ENCODE results near the gene ZNF69.
"Not testable (repeated sequence)": the region's sequence is repeated elsewhere in the genome, so short reads cannot be mapped to it uniquely, and the experiment has no call there.

ZNF69 gene

DNA sequence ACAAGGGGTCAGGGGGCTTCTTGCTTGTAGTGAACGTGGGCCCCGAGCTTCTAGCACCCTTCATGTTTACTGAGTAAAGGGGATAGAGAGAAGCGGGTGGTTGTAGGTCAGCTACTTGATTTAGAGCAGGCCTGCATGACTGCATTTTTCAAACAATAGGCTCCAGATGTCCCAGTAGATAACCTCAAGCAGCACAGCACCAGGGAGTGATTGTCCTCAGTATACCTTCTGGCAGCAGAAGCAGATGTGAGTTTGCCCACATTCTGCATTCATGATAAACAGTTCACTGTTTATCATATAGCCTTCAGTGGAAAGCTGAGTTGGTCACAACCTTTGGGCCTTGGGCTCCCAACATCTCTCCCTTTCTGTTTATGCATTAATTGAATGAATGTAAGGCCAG lies 34.2 kb upstream of the ZNF69 start:
- Histone ChIP-seq H2AFZ (no peak overlapping the region), H3K4me1 (peaks cover 7% of the 10 kb centered on the region), H3K4me2 (ENCODE audit: low read length) (no peak overlapping the region), H3K27me3 (ENCODE audit: control insufficient read depth, insufficient read depth, low read length) (no peaks in the 10 kb centered on the region), H3K27ac (no peak overlapping the region), H3K9me3 (ENCODE audit: control insufficient read depth, low read length) (no peaks in the 10 kb centered on the region), H3K36me3 (ENCODE audit: control insufficient read depth, insufficient read depth, low read length) (no peaks in the 10 kb centered on the region), H3K9ac (no peak overlapping the region), H3K4me3 (ENCODE audit: low read depth, low read length) (no peak overlapping the region), H3K79me2 (peaks cover 60% of the 10 kb centered on the region)
- TF ChIP-seq, protein P1, sequence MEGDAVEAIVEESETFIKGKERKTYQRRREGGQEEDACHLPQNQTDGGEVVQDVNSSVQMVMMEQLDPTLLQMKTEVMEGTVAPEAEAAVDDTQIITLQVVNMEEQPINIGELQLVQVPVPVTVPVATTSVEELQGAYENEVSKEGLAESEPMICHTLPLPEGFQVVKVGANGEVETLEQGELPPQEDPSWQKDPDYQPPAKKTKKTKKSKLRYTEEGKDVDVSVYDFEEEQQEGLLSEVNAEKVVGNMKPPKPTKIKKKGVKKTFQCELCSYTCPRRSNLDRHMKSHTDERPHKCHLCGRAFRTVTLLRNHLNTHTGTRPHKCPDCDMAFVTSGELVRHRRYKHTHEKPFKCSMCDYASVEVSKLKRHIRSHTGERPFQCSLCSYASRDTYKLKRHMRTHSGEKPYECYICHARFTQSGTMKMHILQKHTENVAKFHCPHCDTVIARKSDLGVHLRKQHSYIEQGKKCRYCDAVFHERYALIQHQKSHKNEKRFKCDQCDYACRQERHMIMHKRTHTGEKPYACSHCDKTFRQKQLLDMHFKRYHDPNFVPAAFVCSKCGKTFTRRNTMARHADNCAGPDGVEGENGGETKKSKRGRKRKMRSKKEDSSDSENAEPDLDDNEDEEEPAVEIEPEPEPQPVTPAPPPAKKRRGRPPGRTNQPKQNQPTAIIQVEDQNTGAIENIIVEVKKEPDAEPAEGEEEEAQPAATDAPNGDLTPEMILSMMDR (IDR thresholded peaks at IDR 0.05) = no peak

DNA sequence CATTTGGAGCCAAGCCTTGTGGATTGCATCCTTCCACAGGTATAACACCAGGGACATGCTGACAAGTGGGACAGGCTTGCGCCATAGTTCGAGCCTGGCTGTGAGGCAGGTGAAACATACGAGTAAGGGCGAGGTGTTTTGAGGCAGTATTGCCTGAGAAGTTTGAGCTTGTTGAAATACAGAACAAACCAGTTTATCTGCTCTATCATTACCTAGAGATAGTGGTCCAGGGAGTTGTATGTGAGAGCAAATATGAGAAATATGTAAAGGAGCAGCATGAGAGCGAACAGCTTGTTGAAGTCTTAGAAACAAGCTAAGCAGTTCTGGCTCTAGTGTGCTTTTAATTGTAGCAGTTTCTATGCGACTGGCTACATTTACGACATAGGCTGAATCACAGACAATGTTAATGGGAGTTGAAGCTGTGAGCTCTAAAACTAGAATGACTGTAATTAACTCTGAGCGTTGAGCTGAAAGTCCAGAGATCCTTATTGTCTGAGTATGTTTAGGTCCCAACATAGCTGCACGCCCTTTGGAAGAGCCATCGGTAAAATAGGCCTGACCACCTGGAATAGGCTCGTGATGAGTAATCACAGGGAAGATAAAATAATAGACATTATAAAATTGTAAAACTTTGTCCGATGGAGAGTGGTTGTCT lies 30.9 kb upstream of the ZNF69 start:
- peaks cover 13% of the 10 kb centered on the region for H3K4me1 ChIP-seq
- no peak overlapping the region for H3K9ac ChIP-seq
- TF ChIP-seq, protein P1 (IDR thresholded peaks at IDR 0.05) = no peak
- H3K27me3 ChIP-seq (ENCODE audit: control insufficient read depth, insufficient read depth, low read length) = no peaks in the 10 kb centered on the region
- H2AFZ ChIP-seq = no peak overlapping the region
- no peak overlapping the region for H3K27ac ChIP-seq
- H3K36me3 ChIP-seq (ENCODE audit: control insufficient read depth, insufficient read depth, low read length) = no peaks in the 10 kb centered on the region
- no peak overlapping the region for H3K4me3 ChIP-seq (ENCODE audit: low read depth, low read length)
- H3K9me3 ChIP-seq (ENCODE audit: control insufficient read depth, low read length) = no peaks in the 10 kb centered on the region
- peaks cover 88% of the 10 kb centered on the region for H3K79me2 ChIP-seq
- no peak overlapping the region for H3K4me2 ChIP-seq (ENCODE audit: low read length)

DNA sequence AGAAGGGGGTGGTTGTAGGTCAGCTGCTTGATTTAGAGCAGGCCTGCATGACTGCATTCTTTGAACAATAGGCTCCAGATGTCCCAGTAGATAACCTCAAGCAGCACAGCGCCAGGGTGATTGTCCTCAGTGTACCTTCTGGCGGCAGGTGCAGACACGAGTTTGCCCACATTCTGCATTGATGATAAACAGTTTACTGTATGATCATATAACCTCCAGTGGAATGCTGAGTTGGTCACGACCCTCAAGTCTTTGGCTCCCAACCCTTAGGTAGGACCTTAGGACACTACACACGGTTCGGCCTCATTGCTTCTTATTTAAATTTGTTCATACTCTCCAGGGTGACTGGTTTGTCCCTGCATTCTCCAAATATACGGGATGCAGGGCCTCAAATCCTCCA lies 26.9 kb upstream of the ZNF69 start:
- peaks cover 57% of the 10 kb centered on the region for H3K79me2 ChIP-seq
- H3K9me3 ChIP-seq (ENCODE audit: control insufficient read depth, low read length) = no peaks in the 10 kb centered on the region
- H3K4me1 ChIP-seq = peaks cover 13% of the 10 kb centered on the region
- H3K4me2 ChIP-seq (ENCODE audit: low read length) = no peak overlapping the region
- TF ChIP-seq, protein P1 (IDR thresholded peaks at IDR 0.05) = no peak
- no peaks in the 10 kb centered on the region for H3K36me3 ChIP-seq (ENCODE audit: control insufficient read depth, insufficient read depth, low read length)
- H2AFZ ChIP-seq = no peak overlapping the region
- H3K27me3 ChIP-seq (ENCODE audit: control insufficient read depth, insufficient read depth, low read length) = no peaks in the 10 kb centered on the region
- H3K9ac ChIP-seq = no peak overlapping the region
- no peak overlapping the region for H3K4me3 ChIP-seq (ENCODE audit: low read depth, low read length)
- no peak overlapping the region for H3K27ac ChIP-seq

DNA sequence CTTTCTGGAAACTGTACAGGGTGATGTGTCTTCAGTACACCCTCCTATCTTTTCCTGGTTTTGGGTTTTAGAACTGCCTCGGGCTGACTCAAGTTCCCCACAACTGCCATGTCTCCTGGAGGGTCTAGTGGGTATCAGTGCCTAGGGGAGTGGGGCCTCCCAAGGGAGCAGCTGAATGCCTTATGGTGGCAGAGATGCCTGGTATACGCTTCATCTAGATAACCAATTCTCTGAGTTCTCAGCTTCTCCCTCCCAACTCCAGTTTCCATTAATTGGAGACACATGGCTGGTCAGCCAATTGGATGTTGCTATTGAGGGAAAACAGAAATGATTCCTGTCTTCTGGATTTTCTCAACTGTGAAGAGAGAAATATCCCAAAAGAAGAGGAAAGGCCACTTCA lies 26.3 kb upstream of the ZNF69 start:
- Histone ChIP-seq H3K79me2 (peaks cover 51% of the 10 kb centered on the region), H3K4me1 (peaks cover 13% of the 10 kb centered on the region), H3K9me3 (ENCODE audit: control insufficient read depth, low read length) (no peaks in the 10 kb centered on the region), H3K9ac (no peak overlapping the region), H3K4me2 (ENCODE audit: low read length) (no peak overlapping the region), H2AFZ (no peak overlapping the region), H3K27ac (no peak overlapping the region), H3K36me3 (ENCODE audit: control insufficient read depth, insufficient read depth, low read length) (no peaks in the 10 kb centered on the region), H3K27me3 (ENCODE audit: control insufficient read depth, insufficient read depth, low read length) (no peaks in the 10 kb centered on the region), H3K4me3 (ENCODE audit: low read depth, low read length) (no peak overlapping the region)
- TF ChIP-seq, protein P1 (IDR thresholded peaks at IDR 0.05) = no peak

DNA sequence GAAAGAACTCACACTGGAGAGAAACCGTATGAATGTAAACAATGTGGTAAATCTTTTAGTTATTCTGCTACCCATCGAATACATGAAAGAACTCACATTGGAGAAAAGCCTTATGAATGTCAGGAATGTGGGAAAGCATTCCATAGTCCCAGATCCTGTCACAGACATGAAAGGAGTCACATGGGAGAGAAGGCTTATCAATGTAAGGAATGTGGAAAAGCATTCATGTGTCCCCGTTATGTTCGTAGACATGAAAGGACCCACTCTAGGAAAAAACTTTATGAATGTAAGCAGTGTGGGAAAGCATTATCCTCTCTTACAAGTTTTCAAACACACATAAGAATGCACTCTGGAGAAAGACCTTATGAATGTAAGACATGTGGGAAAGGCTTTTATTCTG lies 19.8 kb upstream of the ZNF69 start:
- not testable (repeated sequence) for H2AFZ ChIP-seq; H3K27ac ChIP-seq; H3K9me3 ChIP-seq (ENCODE audit: control insufficient read depth, low read length); H3K9ac ChIP-seq; H3K4me3 ChIP-seq (ENCODE audit: low read depth, low read length); H3K79me2 ChIP-seq; H3K4me1 ChIP-seq; H3K27me3 ChIP-seq (ENCODE audit: control insufficient read depth, insufficient read depth, low read length); H3K4me2 ChIP-seq (ENCODE audit: low read length)
- H3K36me3 ChIP-seq (ENCODE audit: control insufficient read depth, insufficient read depth, low read length) = peaks cover 27% of the 10 kb centered on the region
